Epidermal melanocyte (primary cell): ENCODE measurements around the gene SLC35A1.

ENCODE experiments used
- DNase-seq: peaks from one replicate; pipeline ENCODE4 v3.0.0; 2011; ENCODE audit warnings: low spot score; ENCODE audit not compliant: insufficient read length

Gene SLC35A1

DNA sequence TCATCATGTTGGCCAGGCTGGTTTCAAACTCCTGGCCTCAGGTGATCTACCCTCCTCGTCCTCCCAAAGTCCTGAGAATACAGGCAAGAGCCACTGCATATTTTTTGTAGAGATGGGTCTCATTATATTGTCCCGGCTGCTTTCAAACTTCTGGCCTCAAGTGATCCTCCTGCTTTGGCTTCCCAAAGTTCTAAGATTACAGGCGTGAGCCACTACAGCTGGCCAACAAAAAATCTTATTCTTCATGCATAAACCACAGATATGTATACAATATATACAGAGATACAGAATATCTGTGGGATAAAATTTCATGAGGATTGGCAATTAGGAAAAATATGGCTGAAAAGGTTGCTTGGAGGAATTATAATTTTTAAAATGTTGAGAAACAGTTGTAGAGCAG, 49.9 kb downstream of the SLC35A1 start:
- DNase-seq: no peak

DNA sequence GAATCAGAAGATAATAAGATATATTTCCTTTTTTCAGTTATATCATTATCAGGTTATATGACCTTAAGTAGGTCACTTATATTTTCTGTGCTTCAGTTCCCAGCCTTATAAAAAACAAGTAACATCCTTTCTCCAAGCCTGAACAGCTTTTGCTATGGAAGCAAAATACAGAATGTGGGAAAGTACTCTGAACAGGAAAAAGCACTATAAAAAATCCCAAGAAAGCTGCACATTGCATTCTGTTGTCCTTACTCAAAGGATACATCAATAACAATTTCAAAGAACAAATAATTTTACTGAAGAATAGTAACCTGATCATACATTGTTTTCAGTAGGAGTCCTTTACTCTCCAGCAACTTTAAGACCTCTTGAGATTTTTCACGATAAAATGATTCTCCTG, 56.4 kb downstream of the SLC35A1 start:
- no peak for DNase-seq

GRCh38 chr6:87534377-87535047, 61.7 kb downstream of the SLC35A1 start:
- no peak for DNase-seq

- no peak for DNase-seq
Measured at GRCh38 chr6:87538510-87539260, 65.9 kb downstream of the SLC35A1 start.

GRCh38 chr6:87539554-87539953, 66.8 kb downstream of the SLC35A1 start:
- DNase-seq: no peak

- DNase-seq: no peak
Measured at GRCh38 chr6:87540539-87540938, 67.8 kb downstream of the SLC35A1 start.

GRCh38 chr6:87541041-87541440, 68.3 kb downstream of the SLC35A1 start:
- DNase-seq: no peak

DNA sequence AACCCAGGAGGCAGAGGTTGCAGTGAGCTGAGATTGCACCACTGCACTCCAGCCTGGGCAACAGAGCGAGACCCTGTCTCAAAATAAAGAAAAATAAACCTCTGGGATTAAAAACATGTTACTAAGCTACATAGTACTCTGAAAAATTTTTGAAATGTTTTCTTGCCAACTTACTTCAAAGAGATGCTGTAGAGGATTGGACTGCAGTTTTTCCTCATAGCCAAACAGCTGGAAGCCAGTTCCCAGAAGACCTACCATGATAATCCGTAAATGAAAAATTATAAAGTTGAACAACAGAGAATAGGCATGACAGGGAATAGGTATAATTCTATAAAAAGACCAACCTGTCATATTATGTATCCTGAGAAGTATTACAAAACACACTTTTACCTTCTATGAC, 69.0 kb downstream of the SLC35A1 start:
- DNase-seq: no peak

- DNase-seq: no peak
Measured at GRCh38 chr6:87543696-87544473, 71.1 kb downstream of the SLC35A1 start.

DNA sequence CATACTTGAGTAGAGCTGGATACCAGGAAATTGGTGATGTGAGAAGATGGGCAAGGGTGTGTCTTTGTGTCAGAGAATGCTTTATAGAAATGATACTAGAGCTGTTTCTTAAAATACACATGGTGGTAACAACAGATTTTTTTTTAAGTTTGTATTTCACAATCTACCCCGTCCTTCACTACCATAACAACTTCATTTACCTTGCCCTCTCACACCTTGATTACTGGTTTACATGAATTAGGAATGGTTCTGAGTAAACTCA, 71.6 kb downstream of the SLC35A1 start:
- DNase-seq: no peak

- no peak for DNase-seq
Measured at GRCh38 chr6:87551799-87552198, 79.0 kb downstream of the SLC35A1 start.

GRCh38 chr6:87553159-87553765, 80.5 kb downstream of the SLC35A1 start:
- no peak for DNase-seq

GRCh38 chr6:87555506-87555905, 82.7 kb downstream of the SLC35A1 start:
- no peak for DNase-seq

DNA sequence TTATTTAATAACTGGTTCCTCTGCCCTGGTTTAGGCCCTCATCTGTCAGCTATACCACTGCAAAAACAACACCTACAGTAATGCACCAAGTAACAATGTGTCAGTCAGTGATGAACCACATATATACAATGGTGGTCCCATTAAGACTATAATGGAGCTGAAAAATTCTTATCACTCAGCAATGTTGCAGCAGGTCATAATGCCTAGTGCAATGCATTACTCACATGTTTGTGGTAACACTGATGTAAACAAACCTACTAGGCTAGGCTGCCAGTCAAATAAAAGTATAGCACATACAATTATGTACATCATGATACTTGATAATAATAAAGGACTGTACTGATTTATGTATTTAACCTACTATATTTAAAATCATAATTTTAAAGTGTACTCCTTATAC, 85.7 kb downstream of the SLC35A1 start:
- no peak for DNase-seq

- DNase-seq: no peak
Measured at GRCh38 chr6:87561017-87561416, 88.2 kb downstream of the SLC35A1 start.
